GM19193 (cell line): ENCODE results near the gene SLC66A1.

ENCODE experiments used
- POLR2A ChIP-seq: IDR thresholded peaks from 4 replicates; pipeline ENCODE4 v1.6.1; 2011; ENCODE audit not compliant: insufficient read depth, insufficient read length; ENCODE audit errors: extremely low read depth

The SLC66A1 gene

GRCh38 chr1:19373211-19374082 is 61.3 kb downstream of the SLC66A1 start:
- no peak for TF ChIP-seq POLR2A

- no peak for TF ChIP-seq POLR2A
Measured at GRCh38 chr1:19374083-19374801, 62.1 kb downstream of the SLC66A1 start.

- TF ChIP-seq POLR2A, result no peak
Measured at GRCh38 chr1:19374926-19375325, 62.8 kb downstream of the SLC66A1 start.

GRCh38 chr1:19375631-19376400 is 63.7 kb downstream of the SLC66A1 start:
- TF ChIP-seq POLR2A, result no peak

GRCh38 chr1:19376428-19377372 is 64.6 kb downstream of the SLC66A1 start:
- no peak for TF ChIP-seq POLR2A

GRCh38 chr1:19377812-19378718 is 65.9 kb downstream of the SLC66A1 start:
- TF ChIP-seq POLR2A, result no peak
